Measurements from ENCODE around the gene WDR38.

WDR38 gene

GRCh38 chr9:124878021-124878420 lies 24.8 kb downstream of the WDR38 start:
- Mint-ChIP-seq H3K36me3 (ENCODE audit: low read depth) (peaks cover 100% of the 10 kb centered on the region), H3K27me3 (no peaks in the 10 kb centered on the region), H3K9me3 (no peaks in the 10 kb centered on the region), H3K27ac (peak overlapping the region; percentile 48), H3K4me1 (ENCODE audit: low read depth) (peaks cover 33% of the 10 kb centered on the region), H3K4me3 (no peak overlapping the region)
- no peak for DNase-seq

- Mint-ChIP-seq H3K27ac (peak overlapping the region; percentile 55), H3K4me1 (ENCODE audit: low read depth) (peaks cover 28% of the 10 kb centered on the region), H3K4me3 (no peak overlapping the region), H3K36me3 (ENCODE audit: low read depth) (peaks cover 98% of the 10 kb centered on the region), H3K9me3 (no peaks in the 10 kb centered on the region), H3K27me3 (no peaks in the 10 kb centered on the region)
- no peak for DNase-seq
These were observed 25.3 kb downstream of the WDR38 start for GRCh38 chr9:124878518-124878917.

DNA sequence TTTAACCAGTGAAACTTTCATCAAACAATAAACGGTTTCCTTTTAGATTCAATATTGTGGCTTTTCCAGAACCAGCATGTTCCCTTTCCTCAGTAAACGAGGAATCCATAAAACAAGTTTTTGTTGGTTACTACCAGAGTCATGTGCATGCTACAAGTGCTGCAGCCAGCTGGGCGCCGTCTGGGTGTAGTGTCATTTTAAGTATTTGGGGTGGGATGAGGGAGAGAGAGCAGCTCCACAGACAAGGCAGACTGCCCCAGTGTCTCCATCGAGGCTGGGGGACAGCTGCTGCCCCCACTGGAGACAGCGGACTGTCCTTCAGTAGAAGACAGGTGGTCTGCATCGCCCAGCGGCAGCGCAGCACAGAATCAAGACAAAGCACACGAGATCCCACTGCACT lies 26.0 kb downstream of the WDR38 start:
- Mint-ChIP-seq H3K36me3 (ENCODE audit: low read depth) (peaks cover 97% of the 10 kb centered on the region), H3K4me1 (ENCODE audit: low read depth) (peaks cover 21% of the 10 kb centered on the region), H3K9me3 (no peaks in the 10 kb centered on the region), H3K27me3 (no peaks in the 10 kb centered on the region), H3K27ac (peak overlapping the region; percentile 8), H3K4me3 (no peak overlapping the region)
- no peak for DNase-seq

DNA sequence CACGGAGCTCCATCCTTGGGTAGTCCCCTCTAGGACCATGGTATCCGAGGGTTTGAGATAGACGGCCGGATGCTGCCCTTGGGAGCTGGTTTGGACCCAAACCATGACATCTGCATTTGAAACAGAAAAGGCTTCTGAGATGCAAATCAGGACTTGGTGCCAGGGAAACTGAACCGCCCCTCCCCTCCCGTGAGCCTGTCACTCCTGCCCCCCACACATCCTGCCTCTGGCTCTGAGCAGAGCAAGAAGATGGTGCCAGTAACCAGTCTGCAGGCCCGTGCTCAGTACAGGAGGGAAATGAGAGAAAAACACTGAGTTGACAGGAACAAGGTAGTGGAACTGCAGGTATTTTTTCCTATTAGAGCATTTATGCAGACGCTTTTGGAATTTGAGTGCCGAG lies 27.2 kb downstream of the WDR38 start:
- no peaks in the 10 kb centered on the region for H3K27me3 Mint-ChIP-seq
- no peaks in the 10 kb centered on the region for H3K9me3 Mint-ChIP-seq
- H3K27ac Mint-ChIP-seq: no peak overlapping the region
- H3K4me3 Mint-ChIP-seq: no peak overlapping the region
- DNase-seq: no peak
- H3K4me1 Mint-ChIP-seq (ENCODE audit: low read depth): peaks cover 12% of the 10 kb centered on the region
- H3K36me3 Mint-ChIP-seq (ENCODE audit: low read depth): peaks cover 95% of the 10 kb centered on the region

- peaks cover 95% of the 10 kb centered on the region for H3K36me3 Mint-ChIP-seq (ENCODE audit: low read depth)
- no peak overlapping the region for H3K4me3 Mint-ChIP-seq
- H3K9me3 Mint-ChIP-seq: no peaks in the 10 kb centered on the region
- peak overlapping the region; percentile 26 for H3K27ac Mint-ChIP-seq
- H3K4me1 Mint-ChIP-seq (ENCODE audit: low read depth): peaks cover 8% of the 10 kb centered on the region
- no peak for DNase-seq
- H3K27me3 Mint-ChIP-seq: no peaks in the 10 kb centered on the region
These were observed 28.0 kb downstream of the WDR38 start for GRCh38 chr9:124881138-124881743.

GRCh38 chr9:124882231-124882630 lies 29.0 kb downstream of the WDR38 start:
- Mint-ChIP-seq H3K27me3 (no peaks in the 10 kb centered on the region), H3K36me3 (ENCODE audit: low read depth) (peaks cover 95% of the 10 kb centered on the region), H3K27ac (peak overlapping the region; percentile 26), H3K4me1 (ENCODE audit: low read depth) (peaks cover 3% of the 10 kb centered on the region), H3K4me3 (no peak overlapping the region), H3K9me3 (no peaks in the 10 kb centered on the region)
- no peak for DNase-seq

GRCh38 chr9:124884376-124884775 lies 31.1 kb downstream of the WDR38 start:
- peaks cover 91% of the 10 kb centered on the region for H3K36me3 Mint-ChIP-seq (ENCODE audit: low read depth)
- no peaks in the 10 kb centered on the region for H3K9me3 Mint-ChIP-seq
- no peak for DNase-seq
- no peak overlapping the region for H3K4me3 Mint-ChIP-seq
- no peaks in the 10 kb centered on the region for H3K27me3 Mint-ChIP-seq
- H3K4me1 Mint-ChIP-seq (ENCODE audit: low read depth): peaks cover under 1% of the 10 kb centered on the region
- H3K27ac Mint-ChIP-seq: no peak overlapping the region

GRCh38 chr9:124885551-124885950 lies 32.3 kb downstream of the WDR38 start:
- Mint-ChIP-seq H3K4me1 (ENCODE audit: low read depth) (no peaks in the 10 kb centered on the region), H3K9me3 (no peaks in the 10 kb centered on the region), H3K4me3 (no peak overlapping the region), H3K27ac (no peak overlapping the region), H3K36me3 (ENCODE audit: low read depth) (peaks cover 91% of the 10 kb centered on the region), H3K27me3 (no peaks in the 10 kb centered on the region)
- DNase-seq: no peak

DNA sequence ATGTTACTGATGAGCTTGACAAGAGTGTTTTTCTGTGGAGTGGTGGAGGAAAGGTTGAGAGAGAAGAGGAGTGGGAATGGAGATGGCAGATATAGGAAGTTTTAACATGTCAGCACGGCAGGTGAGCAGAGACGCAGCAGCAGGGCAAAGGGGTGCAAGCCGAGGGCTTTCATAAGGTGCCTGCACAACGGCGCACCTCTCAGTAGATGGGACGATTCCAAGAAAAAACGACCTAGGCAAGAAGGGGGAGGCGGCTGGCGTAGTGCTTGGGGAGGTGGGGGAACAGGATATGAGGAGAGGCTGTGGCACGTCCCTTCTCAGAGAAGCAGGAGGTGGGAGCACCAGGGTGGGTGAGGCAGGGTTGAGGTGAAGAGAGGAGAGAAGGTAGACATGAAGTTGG lies 33.2 kb downstream of the WDR38 start:
- Mint-ChIP-seq H3K9me3 (no peaks in the 10 kb centered on the region), H3K36me3 (ENCODE audit: low read depth) (peaks cover 91% of the 10 kb centered on the region), H3K4me1 (ENCODE audit: low read depth) (no peaks in the 10 kb centered on the region), H3K4me3 (no peak overlapping the region), H3K27me3 (no peaks in the 10 kb centered on the region), H3K27ac (no peak overlapping the region)
- no peak for DNase-seq

DNA sequence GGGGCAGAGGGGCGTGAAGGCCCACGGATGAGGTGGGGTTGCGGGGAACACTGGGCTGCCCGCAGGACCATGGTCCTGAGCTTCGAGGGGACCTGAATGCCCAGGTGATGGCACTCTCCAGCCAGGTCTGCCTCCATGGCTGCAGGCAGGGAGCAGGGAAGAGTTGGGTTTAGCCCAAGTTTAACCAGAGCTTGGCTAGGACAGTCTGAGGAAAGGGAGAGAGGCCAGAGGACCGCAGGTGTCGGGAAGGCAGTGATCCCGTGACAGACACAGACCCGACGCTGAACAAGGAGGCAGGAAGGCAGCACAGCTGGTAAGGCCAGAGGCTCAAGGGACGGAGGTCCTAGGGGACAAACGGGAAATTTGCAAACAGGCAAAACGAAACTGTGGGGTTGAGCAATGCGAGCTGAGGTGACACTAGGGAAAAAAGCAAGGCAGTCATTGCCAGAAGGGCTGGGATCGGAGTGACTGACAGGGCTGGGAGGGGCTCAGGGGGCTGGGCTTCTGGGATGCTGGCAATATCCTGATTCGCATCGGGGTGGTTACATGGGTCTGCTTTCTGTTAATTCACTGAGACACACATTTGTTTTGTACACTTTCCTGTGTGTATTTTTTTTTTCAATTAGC lies 33.7 kb downstream of the WDR38 start:
- DNase-seq: no peak
- Mint-ChIP-seq H3K27ac (no peak overlapping the region), H3K9me3 (no peaks in the 10 kb centered on the region), H3K36me3 (ENCODE audit: low read depth) (peaks cover 90% of the 10 kb centered on the region), H3K4me3 (no peak overlapping the region), H3K27me3 (no peaks in the 10 kb centered on the region), H3K4me1 (ENCODE audit: low read depth) (no peaks in the 10 kb centered on the region)

- no peak overlapping the region for H3K4me3 Mint-ChIP-seq
- no peaks in the 10 kb centered on the region for H3K9me3 Mint-ChIP-seq
- no peaks in the 10 kb centered on the region for H3K27me3 Mint-ChIP-seq
- no peaks in the 10 kb centered on the region for H3K4me1 Mint-ChIP-seq (ENCODE audit: low read depth)
- DNase-seq: no peak
- H3K36me3 Mint-ChIP-seq (ENCODE audit: low read depth): peaks cover 87% of the 10 kb centered on the region
- no peak overlapping the region for H3K27ac Mint-ChIP-seq
These were observed 34.6 kb downstream of the WDR38 start for GRCh38 chr9:124887832-124888231.

DNA sequence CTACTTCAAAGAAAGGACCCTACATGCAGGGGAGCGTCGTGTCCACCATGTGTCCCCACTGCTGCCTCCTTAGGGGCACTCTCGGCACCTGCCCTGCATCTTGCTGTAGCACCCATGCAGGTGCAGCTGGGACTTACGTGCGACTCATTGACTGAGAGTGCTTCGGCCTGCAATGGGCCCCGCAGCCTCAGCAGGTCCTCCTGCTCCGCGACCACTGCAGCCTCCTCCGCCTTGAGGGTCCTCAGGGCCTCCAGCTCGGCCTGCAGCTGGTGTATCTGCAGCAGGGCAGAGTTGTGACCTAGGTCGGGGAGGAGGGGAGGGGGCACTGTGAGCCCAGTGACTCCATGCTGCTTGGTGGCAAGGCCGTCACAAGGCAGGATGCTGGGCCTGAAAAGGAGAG lies 35.7 kb downstream of the WDR38 start:
- Mint-ChIP-seq H3K27ac (no peak overlapping the region), H3K9me3 (no peaks in the 10 kb centered on the region), H3K36me3 (ENCODE audit: low read depth) (peaks cover 91% of the 10 kb centered on the region), H3K27me3 (no peaks in the 10 kb centered on the region), H3K4me3 (no peak overlapping the region), H3K4me1 (ENCODE audit: low read depth) (no peaks in the 10 kb centered on the region)
- no peak for DNase-seq

DNA sequence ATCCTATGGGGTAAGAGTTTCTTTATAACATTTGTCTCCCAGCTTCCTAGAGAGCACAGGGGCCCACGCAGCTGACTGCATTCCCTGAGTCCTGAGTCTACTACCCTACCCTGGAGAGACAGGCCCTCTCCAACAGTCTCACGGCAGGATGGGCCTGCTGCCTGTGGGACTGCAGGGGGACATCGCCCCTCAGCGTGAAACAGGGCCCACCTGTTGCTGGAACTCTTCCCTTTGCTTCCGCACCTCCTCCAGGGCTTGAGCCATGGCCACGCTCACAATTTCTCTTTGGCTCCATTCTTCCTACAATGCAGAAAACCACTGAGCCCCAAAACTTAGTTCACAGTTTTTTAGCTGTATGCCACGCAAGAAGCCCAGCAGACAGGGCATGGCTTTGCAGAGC lies 36.9 kb downstream of the WDR38 start:
- no peaks in the 10 kb centered on the region for H3K9me3 Mint-ChIP-seq
- H3K4me3 Mint-ChIP-seq: no peak overlapping the region
- peaks cover 6% of the 10 kb centered on the region for H3K4me1 Mint-ChIP-seq (ENCODE audit: low read depth)
- no peak for DNase-seq
- no peaks in the 10 kb centered on the region for H3K27me3 Mint-ChIP-seq
- H3K36me3 Mint-ChIP-seq (ENCODE audit: low read depth): peaks cover 90% of the 10 kb centered on the region
- H3K27ac Mint-ChIP-seq: no peak overlapping the region

- Mint-ChIP-seq H3K9me3 (no peaks in the 10 kb centered on the region), H3K27ac (no peak overlapping the region), H3K27me3 (no peaks in the 10 kb centered on the region), H3K4me3 (no peak overlapping the region), H3K36me3 (ENCODE audit: low read depth) (peaks cover 92% of the 10 kb centered on the region), H3K4me1 (ENCODE audit: low read depth) (peaks cover 11% of the 10 kb centered on the region)
- DNase-seq: peak; percentile 43
These were observed 40.9 kb downstream of the WDR38 start for GRCh38 chr9:124894035-124894740.

DNA sequence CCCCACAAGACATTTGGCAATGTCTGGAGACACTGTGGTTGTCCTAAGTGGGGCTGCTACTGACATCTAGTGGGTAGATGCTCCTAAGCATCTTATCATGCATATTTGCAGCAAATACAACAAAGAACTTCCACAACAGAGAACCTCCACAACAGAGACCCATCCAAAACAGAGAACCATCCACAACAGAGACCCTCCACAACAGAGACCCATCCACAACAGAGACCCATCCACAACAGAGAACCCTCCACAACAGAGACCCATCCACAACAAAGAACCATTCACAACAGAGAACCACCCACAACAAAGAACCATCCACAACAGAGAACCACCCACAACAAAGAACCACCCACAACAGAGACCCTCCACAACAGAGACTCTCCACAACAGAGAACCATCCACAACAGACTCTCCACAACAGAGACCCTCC lies 41.5 kb downstream of the WDR38 start:
- H3K4me3 Mint-ChIP-seq: no peak overlapping the region
- peaks cover 11% of the 10 kb centered on the region for H3K4me1 Mint-ChIP-seq (ENCODE audit: low read depth)
- peaks cover 92% of the 10 kb centered on the region for H3K36me3 Mint-ChIP-seq (ENCODE audit: low read depth)
- no peaks in the 10 kb centered on the region for H3K9me3 Mint-ChIP-seq
- peak overlapping the region; percentile 19 for H3K27ac Mint-ChIP-seq
- no peaks in the 10 kb centered on the region for H3K27me3 Mint-ChIP-seq
- no peak for DNase-seq
